T-helper 17 cell (primary cell): ENCODE measurements around the gene KCNMA1. TPM values are rescaled to one million over a fixed set of nuclear protein-coding genes. Genes with fewer than 3 reads are reported as not detected.

Source experiments
- ATAC-seq: fragments of 150-1000 bp; cut with Tn5 transposase; 2 replicates; pipeline ENCODE4 v1.10.0; 2021; ENCODE audit warnings: mild to moderate bottlenecking, moderate library complexity
- DNase-seq, 3 donors: peaks; one replicate each; pipeline versions ENCODE4 v3.0.0 to v3.0.0-alpha.2; 2020 to 2021
- H3K9me3 ChIP-seq: one replicate; pipeline ENCODE4 v1.7.0; 2013; ENCODE audit warnings: low read length, mild to moderate bottlenecking; ENCODE audit not compliant: control insufficient read depth, poor library complexity, severe bottlenecking
- H3K27ac Mint-ChIP-seq: one replicate; pipeline ENCODE4 v1.8.0; 2022; ENCODE audit warnings: mild to moderate bottlenecking, moderate library complexity, mixed read lengths
- H3K27me3 Mint-ChIP-seq: one replicate; pipeline ENCODE4 v1.8.0; 2022; ENCODE audit warnings: mixed read lengths
- H3K36me3 Mint-ChIP-seq: one replicate; pipeline ENCODE4 v1.8.0; 2022; ENCODE audit warnings: low read depth, mixed read lengths
- H3K4me1 Mint-ChIP-seq: one replicate; pipeline ENCODE4 v1.8.0; 2022; ENCODE audit warnings: mild to moderate bottlenecking, mixed read lengths
- H3K4me3 Mint-ChIP-seq: one replicate; pipeline ENCODE4 v1.8.0; 2022; ENCODE audit warnings: mild to moderate bottlenecking, moderate library complexity, mixed read lengths
- total RNA-seq, 4 donors: library from RNA in 2 of 4; stranded (reverse) in 2 of 4; gene quantifications; one replicate each; pipeline ENCODE4 v1.2.3 and lab custom pipeline; 2022 to 2026

The KCNMA1 gene
- total RNA-seq, 2 donors from 2014 or later, result 0.27 TPM; not detected in 1

GRCh38 chr10:76968483-76968882 is 669.1 kb downstream of the KCNMA1 start:
- DNase-seq, result no peak
- H3K4me3 Mint-ChIP-seq, result no peak overlapping the region
- no peaks in the 10 kb centered on the region for H3K9me3 ChIP-seq
- no peak for ATAC-seq
- H3K36me3 Mint-ChIP-seq, result no peaks in the 10 kb centered on the region
- H3K4me1 Mint-ChIP-seq, result peaks cover 5% of the 10 kb centered on the region
- H3K27ac Mint-ChIP-seq, result no peak overlapping the region
- H3K27me3 Mint-ChIP-seq, result peaks cover 19% of the 10 kb centered on the region

GRCh38 chr10:76962851-76963250 is 674.8 kb downstream of the KCNMA1 start:
- Mint-ChIP-seq H3K27me3 (peaks cover 25% of the 10 kb centered on the region), H3K27ac (no peak overlapping the region), H3K4me1 (no peaks in the 10 kb centered on the region), H3K4me3 (no peak overlapping the region), H3K36me3 (no peaks in the 10 kb centered on the region)
- ATAC-seq (no peak), DNase-seq (no peak)
- no peaks in the 10 kb centered on the region for H3K9me3 ChIP-seq

GRCh38 chr10:76961841-76962240 is 675.8 kb downstream of the KCNMA1 start:
- Mint-ChIP-seq H3K4me3 (no peak overlapping the region), H3K27ac (no peak overlapping the region), H3K4me1 (no peaks in the 10 kb centered on the region), H3K27me3 (peaks cover 15% of the 10 kb centered on the region), H3K36me3 (no peaks in the 10 kb centered on the region)
- no peaks in the 10 kb centered on the region for H3K9me3 ChIP-seq
- no peak for DNase-seq
- no peak for ATAC-seq

- no peaks in the 10 kb centered on the region for H3K9me3 ChIP-seq
- ATAC-seq, result no peak
- H3K27me3 Mint-ChIP-seq, result peaks cover 11% of the 10 kb centered on the region
Observed at GRCh38 chr10:76959111-76959510, 678.5 kb downstream of the KCNMA1 start.

GRCh38 chr10:76954838-76955237 is 682.8 kb downstream of the KCNMA1 start:
- ATAC-seq (no peak), DNase-seq (no peak)
- H3K4me1 Mint-ChIP-seq, result no peaks in the 10 kb centered on the region
- no peaks in the 10 kb centered on the region for H3K27me3 Mint-ChIP-seq
- no peak overlapping the region for H3K27ac Mint-ChIP-seq
- H3K36me3 Mint-ChIP-seq, result no peaks in the 10 kb centered on the region
- H3K4me3 Mint-ChIP-seq, result no peak overlapping the region
- H3K9me3 ChIP-seq, result no peaks in the 10 kb centered on the region

More at GRCh38 chr10:76959111-76959510, 678.5 kb downstream of the KCNMA1 start:
- Mint-ChIP-seq H3K36me3 (no peaks in the 10 kb centered on the region), H3K27ac (no peak overlapping the region), H3K4me1 (no peaks in the 10 kb centered on the region), H3K4me3 (no peak overlapping the region)
- no peak for DNase-seq

GRCh38 chr10:76950354-76950753 is 687.3 kb downstream of the KCNMA1 start:
- no peak overlapping the region for H3K27ac Mint-ChIP-seq
- ATAC-seq, result no peak
- H3K27me3 Mint-ChIP-seq, result peaks cover 2% of the 10 kb centered on the region
- no peaks in the 10 kb centered on the region for H3K9me3 ChIP-seq
- no peaks in the 10 kb centered on the region for H3K36me3 Mint-ChIP-seq
- no peak overlapping the region for H3K4me3 Mint-ChIP-seq
- DNase-seq, result no peak
- no peaks in the 10 kb centered on the region for H3K4me1 Mint-ChIP-seq

- H3K9me3 ChIP-seq, result no peaks in the 10 kb centered on the region
- Mint-ChIP-seq H3K4me3 (no peak overlapping the region), H3K36me3 (peaks cover 5% of the 10 kb centered on the region), H3K27ac (no peak overlapping the region), H3K4me1 (peaks cover 1% of the 10 kb centered on the region), H3K27me3 (peaks cover 11% of the 10 kb centered on the region)
- ATAC-seq, result no peak
- no peak for DNase-seq
Observed at GRCh38 chr10:76946270-76946669, 691.3 kb downstream of the KCNMA1 start.

GRCh38 chr10:76945166-76945565 is 692.4 kb downstream of the KCNMA1 start:
- ATAC-seq (no peak), DNase-seq (no peak)
- Mint-ChIP-seq H3K36me3 (peaks cover 5% of the 10 kb centered on the region), H3K4me3 (no peak overlapping the region), H3K27me3 (peaks cover 15% of the 10 kb centered on the region), H3K27ac (no peak overlapping the region), H3K4me1 (peaks cover 2% of the 10 kb centered on the region)
- H3K9me3 ChIP-seq, result no peaks in the 10 kb centered on the region

GRCh38 chr10:76944640-76945039 is 693.0 kb downstream of the KCNMA1 start:
- H3K4me1 Mint-ChIP-seq, result peaks cover 2% of the 10 kb centered on the region
- no peaks in the 10 kb centered on the region for H3K9me3 ChIP-seq
- no peak for ATAC-seq
- no peak overlapping the region for H3K27ac Mint-ChIP-seq
- H3K4me3 Mint-ChIP-seq, result no peak overlapping the region
- H3K27me3 Mint-ChIP-seq, result peaks cover 16% of the 10 kb centered on the region
- DNase-seq, result no peak
- H3K36me3 Mint-ChIP-seq, result peaks cover 5% of the 10 kb centered on the region

- no peaks in the 10 kb centered on the region for H3K9me3 ChIP-seq
- no peak for DNase-seq
- H3K4me1 Mint-ChIP-seq, result peaks cover 2% of the 10 kb centered on the region
- H3K36me3 Mint-ChIP-seq, result peaks cover 5% of the 10 kb centered on the region
- H3K27ac Mint-ChIP-seq, result no peak overlapping the region
- peaks cover 22% of the 10 kb centered on the region for H3K27me3 Mint-ChIP-seq
- no peak for ATAC-seq
- no peak overlapping the region for H3K4me3 Mint-ChIP-seq
Observed at GRCh38 chr10:76942628-76943416, 694.8 kb downstream of the KCNMA1 start.

GRCh38 chr10:76939933-76940468 is 697.6 kb downstream of the KCNMA1 start:
- no peak for ATAC-seq
- no peak for DNase-seq
- H3K9me3 ChIP-seq, result no peaks in the 10 kb centered on the region
- Mint-ChIP-seq H3K27me3 (peaks cover 16% of the 10 kb centered on the region), H3K4me3 (no peak overlapping the region), H3K4me1 (peaks cover 2% of the 10 kb centered on the region), H3K36me3 (peaks cover 4% of the 10 kb centered on the region), H3K27ac (no peak overlapping the region)

- no peaks in the 10 kb centered on the region for H3K36me3 Mint-ChIP-seq
- no peak overlapping the region for H3K27ac Mint-ChIP-seq
- peaks cover 2% of the 10 kb centered on the region for H3K4me1 Mint-ChIP-seq
- ATAC-seq, result no peak
- no peak for DNase-seq
- H3K9me3 ChIP-seq, result no peaks in the 10 kb centered on the region
- no peak overlapping the region for H3K4me3 Mint-ChIP-seq
- H3K27me3 Mint-ChIP-seq, result peaks cover 11% of the 10 kb centered on the region
Observed at GRCh38 chr10:76937181-76937600, 700.4 kb downstream of the KCNMA1 start.

- no peak for DNase-seq
- no peak for ATAC-seq
- Mint-ChIP-seq H3K36me3 (no peaks in the 10 kb centered on the region), H3K4me1 (no peaks in the 10 kb centered on the region), H3K27ac (no peak overlapping the region), H3K4me3 (no peak overlapping the region), H3K27me3 (peaks cover 11% of the 10 kb centered on the region)
- no peaks in the 10 kb centered on the region for H3K9me3 ChIP-seq
Observed at GRCh38 chr10:76935941-76936613, 701.5 kb downstream of the KCNMA1 start.
